ENCODE results near the gene COMMD6. TPM values are rescaled to one million over a fixed set of nuclear protein-coding genes. Genes with fewer than 3 reads are reported as not detected.

The COMMD6 gene
- total RNA-seq (100 to 1,000 TPM in 2 of 5 donors, 10 to 100 TPM in 3; 15.4 to 372 (median 71.2) TPM), polyA plus RNA-seq (100 to 1,000 TPM; 132 to 232 (median 172) TPM)
- long read RNA-seq, donor 1, transcript COMMD6-210 (2 exons, 595 nt), result major isoform, 12 of 87 reads
- long read RNA-seq, donor 1, partial matches to known transcripts, result 17 of 87 reads
- long read RNA-seq, donor 1, other reads (novel, unspliced or antisense), result 58 of 87 reads
- long read RNA-seq, donor 2, partial matches to known transcripts, result 7 of 98 reads
- long read RNA-seq, donor 2, other reads (novel, unspliced or antisense), result 87 of 98 reads
- long read RNA-seq, donor 3, transcript COMMD6-210 (2 exons, 595 nt), result major isoform, 6 of 92 reads
- long read RNA-seq, donor 3, partial matches to known transcripts, result 7 of 92 reads
- long read RNA-seq, donor 3, other reads (novel, unspliced or antisense), result 79 of 92 reads
- long read RNA-seq, donor 4, partial matches to known transcripts, result 0 of 14 reads
- long read RNA-seq, donor 4, other reads (novel, unspliced or antisense), result 13 of 14 reads
- long read RNA-seq, donor 5, transcript COMMD6-210 (2 exons, 595 nt), result major isoform, 9 of 179 reads
- long read RNA-seq, donor 5, partial matches to known transcripts, result 43 of 179 reads
- long read RNA-seq, donor 5, other reads (novel, unspliced or antisense), result 126 of 179 reads
- long read RNA-seq, donor 6, transcript COMMD6-210 (2 exons, 595 nt), result major isoform, 19 of 521 reads
- long read RNA-seq, donor 6, partial matches to known transcripts, result 137 of 521 reads
- long read RNA-seq, donor 6, other reads (novel, unspliced or antisense), result 365 of 521 reads
- long read RNA-seq, donor 7, transcript COMMD6-210 (2 exons, 595 nt), result major isoform, 17 of 194 reads
- long read RNA-seq, donor 7, partial matches to known transcripts, result 17 of 194 reads
- long read RNA-seq, donor 7, other reads (novel, unspliced or antisense), result 160 of 194 reads
- long read RNA-seq, donor 8, transcript COMMD6-210 (2 exons, 595 nt), result major isoform, 7 of 160 reads
- long read RNA-seq, donor 8, partial matches to known transcripts, result 12 of 160 reads
- long read RNA-seq, donor 8, other reads (novel, unspliced or antisense), result 141 of 160 reads
- long read RNA-seq, donor 9, transcript COMMD6-210 (2 exons, 595 nt), result major isoform, 20 of 234 reads
- long read RNA-seq, donor 9, partial matches to known transcripts, result 46 of 234 reads
- long read RNA-seq, donor 9, other reads (novel, unspliced or antisense), result 167 of 234 reads
- long read RNA-seq, donor 10, partial matches to known transcripts, result 0 of 52 reads
- long read RNA-seq, donor 10, other reads (novel, unspliced or antisense), result 49 of 52 reads

DNA sequence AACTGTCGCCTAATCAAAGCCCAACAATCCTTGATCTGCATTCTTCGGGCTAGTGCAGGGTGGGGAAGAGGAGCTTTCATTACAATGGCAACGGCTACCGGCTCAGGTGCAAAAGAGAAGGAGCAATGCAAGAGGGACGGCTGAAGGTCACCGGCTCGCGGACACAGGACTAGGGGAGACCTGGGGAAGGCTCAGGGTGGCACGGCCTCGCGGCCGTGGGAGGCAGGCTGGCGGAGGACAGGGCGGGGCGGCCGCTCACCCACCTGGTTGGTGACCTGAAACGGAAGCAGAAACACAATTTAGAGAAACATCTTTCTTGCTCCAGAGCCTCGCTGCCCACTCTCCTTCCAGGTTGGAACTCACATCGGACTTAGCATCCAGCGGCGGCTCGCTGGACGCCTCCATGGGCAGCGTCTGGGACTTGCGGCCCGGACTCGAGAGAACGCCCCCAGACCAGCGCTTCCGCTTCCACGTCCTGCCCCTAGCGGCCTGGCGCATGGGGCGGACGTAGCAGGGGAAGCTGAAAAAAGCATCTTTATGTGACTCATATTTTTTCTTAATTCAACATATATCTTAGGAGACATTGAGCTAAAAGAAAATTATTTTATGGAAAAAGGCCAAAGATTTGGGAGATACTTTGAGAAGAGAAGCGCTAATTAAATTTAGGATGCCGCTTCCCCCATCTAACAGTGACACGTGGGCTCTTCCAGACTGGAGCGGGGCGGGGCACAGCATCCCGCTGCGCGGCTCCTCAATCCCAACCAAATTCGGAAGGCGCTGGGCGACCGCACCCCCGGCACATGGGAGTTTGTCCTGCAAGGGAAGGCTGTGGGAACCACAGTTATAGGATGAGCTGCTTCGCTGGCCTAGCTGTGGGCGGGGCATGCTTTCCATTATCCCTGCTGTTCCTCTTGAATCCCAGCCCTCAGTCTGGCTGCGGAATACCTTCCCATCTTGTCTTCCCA is at the start of gene COMMD6:
COMMD6 (minus strand) TSS at position 441 of the 965 bp plus-strand sequence; CDS start at position 405, 36 bp downstream.
- no peaks in the 10 kb centered on the region for H3K9me3 ChIP-seq
- peak within 1 kb of the TSS; percentile 74 to 86 (median 80) for H3K27ac ChIP-seq
- H3K4me3 ChIP-seq, result peak within 1 kb of the TSS; percentile 68 to 81 (median 70)
- no peaks in the 10 kb centered on the region for H3K27me3 ChIP-seq
- peak; percentile 73 to 94 for DNase-seq
- WGBS, 5 donors, result 0 to 1% (median 0%) methylated on average over 48 to 51 of the region's 51 CpGs
- H3K36me3 ChIP-seq, result peaks cover 0 to 17% (median 10%) of the 10 kb centered on the region in 4 donors
- intact Hi-C loops (cut with DNase I; ENCODE audit: low total_unique reads), result no loop called here
- TF ChIP-seq CTCF (IDR thresholded peaks at IDR 0.05), result peak in 5 of 7 experiments; percentile 61 to 87 (median 78)
- TF ChIP-seq POLR2A (IDR thresholded peaks at IDR 0.05), result no peak
- peak in 2 of 3 donors; percentile 81 to 83 for TF ChIP-seq POLR2AphosphoS5 (IDR thresholded peaks at IDR 0.05)
- peaks cover 5 to 41% (median 22%) of the 10 kb centered on the region in 4 donors for H3K4me1 ChIP-seq

GRCh38 chr13:75585153-75585552 is 47.5 kb upstream of the COMMD6 start:
- no peak overlapping the region for H3K4me3 ChIP-seq
- no peaks in the 10 kb centered on the region for H3K27me3 ChIP-seq
- TF ChIP-seq POLR2AphosphoS5 (IDR thresholded peaks at IDR 0.05), result no peak
- no peak for TF ChIP-seq CTCF (IDR thresholded peaks at IDR 0.05)
- no peak for TF ChIP-seq EP300 (IDR thresholded peaks at IDR 0.05)
- H3K36me3 ChIP-seq, result peaks cover 0 to 33% (median 22%) of the 10 kb centered on the region in 4 donors
- H3K27ac ChIP-seq, result no peak overlapping the region
- H3K9me3 ChIP-seq, result peaks cover 0 to 13% (median 0%) of the 10 kb centered on the region in 4 donors
- no peak for DNase-seq
- no peaks in the 10 kb centered on the region for H3K4me1 ChIP-seq
- intact Hi-C loops (cut with DNase I; ENCODE audit: low total_unique reads), result no loop called here

- no peak overlapping the region for H3K4me3 ChIP-seq
- H3K27me3 ChIP-seq, result no peaks in the 10 kb centered on the region
- DNase-seq, result no peak
- peaks cover 0 to 21% (median 15%) of the 10 kb centered on the region in 4 donors for H3K36me3 ChIP-seq
- no peaks in the 10 kb centered on the region for H3K4me1 ChIP-seq
- H3K27ac ChIP-seq, result no peak overlapping the region
- no peak for TF ChIP-seq CTCF (IDR thresholded peaks at IDR 0.05)
- TF ChIP-seq EP300 (IDR thresholded peaks at IDR 0.05), result no peak
- no peak for TF ChIP-seq POLR2AphosphoS5 (IDR thresholded peaks at IDR 0.05)
- TF ChIP-seq POLR2A (IDR thresholded peaks at IDR 0.05), result no peak
- peaks cover 0 to 13% (median 0%) of the 10 kb centered on the region in 4 donors for H3K9me3 ChIP-seq
- intact Hi-C loops (cut with DNase I; ENCODE audit: low total_unique reads), result no loop called here
Measured at GRCh38 chr13:75583091-75583490, 45.5 kb upstream of the COMMD6 start.

Measured in stomach (tissue), 19 donors.